OCI-LY3 (cell line): ENCODE measurements around the gene CHMP4A.

Experiments
- CTCF ChIP-seq: fragments of 200-600, 300-600 bp; sonication (generic); IDR thresholded peaks from 2 replicates; pipeline ENCODE4 v1.5.1; 2014; ENCODE audit warnings: antibody characterized with exemption, low read length, low read depth
- EZH2phosphoT487 ChIP-seq: fragments of 200-600 bp; shearing (Covaris generic); IDR thresholded peaks from 2 replicates; pipeline ENCODE4 v1.6.1; 2018; ENCODE audit warnings: antibody characterized with exemption, mixed run types, low read depth

DNA sequence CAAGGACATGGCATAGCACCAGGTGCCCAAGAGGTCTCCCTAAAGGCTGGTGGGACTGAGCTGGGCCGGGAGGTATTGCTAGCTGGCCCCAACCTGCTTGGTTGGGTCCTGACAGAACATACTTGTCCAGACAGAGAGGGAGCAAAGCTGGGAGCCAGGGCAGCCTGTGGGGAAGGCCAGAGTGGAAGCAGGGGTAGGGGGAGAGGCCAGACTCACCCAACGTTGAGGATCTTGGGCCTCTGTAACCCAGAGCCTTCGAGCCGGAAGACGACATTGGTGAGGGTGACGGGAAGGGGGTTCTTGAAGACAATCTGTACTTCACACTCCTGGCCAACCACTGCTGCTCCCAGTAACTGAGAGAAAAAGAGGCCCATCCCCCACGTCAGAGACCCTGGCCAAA, 40.6 kb upstream of the CHMP4A start:
- TF ChIP-seq CTCF (no peak), EZH2phosphoT487 (no peak)
